ENCODE measurements around the gene AMHR2.
"Not testable (repeated sequence)": the region's sequence is repeated elsewhere in the genome, so short reads cannot be mapped to it uniquely, and the experiment has no call there.

AMHR2 gene

DNA sequence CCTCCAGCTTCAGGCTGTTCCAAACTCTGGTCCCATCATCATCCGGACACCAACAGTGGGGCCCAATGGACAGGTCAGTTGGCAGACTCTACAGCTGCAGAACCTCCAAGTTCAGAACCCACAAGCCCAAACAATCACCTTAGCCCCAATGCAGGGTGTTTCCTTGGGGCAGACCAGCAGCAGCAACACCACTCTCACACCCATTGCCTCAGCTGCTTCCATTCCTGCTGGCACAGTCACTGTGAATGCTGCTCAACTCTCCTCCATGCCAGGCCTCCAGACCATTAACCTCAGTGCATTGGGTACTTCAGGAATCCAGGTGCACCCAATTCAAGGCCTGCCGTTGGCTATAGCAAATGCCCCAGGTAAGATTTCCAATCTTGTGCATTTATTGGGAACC, 40.4 kb upstream of the AMHR2 start:
- no peak overlapping the region for H3K27ac ChIP-seq (ENCODE audit: low read depth, low read length)
- H3K4me3 ChIP-seq (ENCODE audit: low read depth, low read length) = peak overlapping the region; percentile 71
- no peak overlapping the region for H2AFZ ChIP-seq (ENCODE audit: low read length, unreplicated experiment)
- peaks cover 61% of the 10 kb centered on the region for H3K4me1 ChIP-seq (ENCODE audit: control insufficient read depth, insufficient read depth, low read length, unreplicated experiment)
- peaks cover 63% of the 10 kb centered on the region for H3K79me2 ChIP-seq (ENCODE audit: control insufficient read depth, insufficient read depth, low read length, unreplicated experiment)
- H3K36me3 ChIP-seq (ENCODE audit: insufficient read depth, low read length) = peaks cover 17% of the 10 kb centered on the region; the same call in 1 of the 2 replicates
- H3K27me3 ChIP-seq (ENCODE audit: insufficient read depth, low read length) = no peaks in the 10 kb centered on the region

- H2AFZ ChIP-seq (ENCODE audit: low read length, unreplicated experiment); H3K27me3 ChIP-seq (ENCODE audit: insufficient read depth, low read length); H3K27ac ChIP-seq (ENCODE audit: low read depth, low read length): not testable (repeated sequence)
- H3K36me3 ChIP-seq (ENCODE audit: insufficient read depth, low read length) = peaks cover 19% of the 10 kb centered on the region; the same call in 1 of the 2 replicates
- peaks cover 87% of the 10 kb centered on the region for H3K79me2 ChIP-seq (ENCODE audit: control insufficient read depth, insufficient read depth, low read length, unreplicated experiment)
- peak overlapping the region; percentile 67 for H3K4me3 ChIP-seq (ENCODE audit: low read depth, low read length)
- peaks cover 71% of the 10 kb centered on the region for H3K4me1 ChIP-seq (ENCODE audit: control insufficient read depth, insufficient read depth, low read length, unreplicated experiment)
Measured at GRCh38 chr12:53386381-53386780, 37.3 kb upstream of the AMHR2 start.

GRCh38 chr12:53388932-53389331, 34.7 kb upstream of the AMHR2 start:
- Histone ChIP-seq H2AFZ (ENCODE audit: low read length, unreplicated experiment) (no peak overlapping the region), H3K27ac (ENCODE audit: low read depth, low read length) (no peak overlapping the region), H3K79me2 (ENCODE audit: control insufficient read depth, insufficient read depth, low read length, unreplicated experiment) (peaks cover 76% of the 10 kb centered on the region), H3K4me3 (ENCODE audit: low read depth, low read length) (peak overlapping the region; percentile 38; the same call in 1 of the 2 replicates), H3K4me1 (ENCODE audit: control insufficient read depth, insufficient read depth, low read length, unreplicated experiment) (peaks cover 47% of the 10 kb centered on the region), H3K36me3 (ENCODE audit: insufficient read depth, low read length) (0 out of 2 replicates have a peak, but pooled peaks cover 3% of the 10 kb centered on the region), H3K27me3 (ENCODE audit: insufficient read depth, low read length) (no peaks in the 10 kb centered on the region)

DNA sequence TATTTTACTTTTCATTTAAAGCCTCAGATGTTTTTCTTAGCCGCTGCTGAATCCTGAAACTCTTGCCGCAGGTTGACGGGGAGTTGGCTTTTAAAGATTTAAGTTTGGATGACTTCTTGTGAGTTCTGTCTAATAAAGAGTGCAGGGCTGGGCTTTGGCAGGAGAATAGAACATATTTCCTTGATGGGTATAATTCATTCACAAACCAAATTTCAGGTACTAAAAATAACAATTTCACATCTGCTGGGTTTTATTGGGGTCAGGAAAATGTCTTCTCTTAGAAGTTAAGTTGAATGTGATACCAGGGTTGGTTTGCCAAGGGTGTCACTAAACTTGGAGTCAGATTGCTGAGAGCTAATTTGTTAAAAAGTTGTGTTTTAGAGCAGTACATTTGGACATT, 34.0 kb upstream of the AMHR2 start:
- H3K4me1 ChIP-seq (ENCODE audit: control insufficient read depth, insufficient read depth, low read length, unreplicated experiment) = peaks cover 42% of the 10 kb centered on the region
- H3K27ac ChIP-seq (ENCODE audit: low read depth, low read length) = no peak overlapping the region
- no peaks in the 10 kb centered on the region for H3K27me3 ChIP-seq (ENCODE audit: insufficient read depth, low read length)
- no peak overlapping the region for H2AFZ ChIP-seq (ENCODE audit: low read length, unreplicated experiment)
- H3K79me2 ChIP-seq (ENCODE audit: control insufficient read depth, insufficient read depth, low read length, unreplicated experiment) = peaks cover 71% of the 10 kb centered on the region
- H3K36me3 ChIP-seq (ENCODE audit: insufficient read depth, low read length) = 0 out of 2 replicates have a peak, but pooled peaks cover 3% of the 10 kb centered on the region
- no peak overlapping the region for H3K4me3 ChIP-seq (ENCODE audit: low read depth, low read length)

- H3K36me3 ChIP-seq (ENCODE audit: insufficient read depth, low read length) = 0 out of 2 replicates have a peak, but pooled peaks cover 3% of the 10 kb centered on the region
- peaks cover 34% of the 10 kb centered on the region for H3K4me1 ChIP-seq (ENCODE audit: control insufficient read depth, insufficient read depth, low read length, unreplicated experiment)
- no peak overlapping the region for H3K4me3 ChIP-seq (ENCODE audit: low read depth, low read length)
- no peaks in the 10 kb centered on the region for H3K27me3 ChIP-seq (ENCODE audit: insufficient read depth, low read length)
- peaks cover 63% of the 10 kb centered on the region for H3K79me2 ChIP-seq (ENCODE audit: control insufficient read depth, insufficient read depth, low read length, unreplicated experiment)
- no peak overlapping the region for H2AFZ ChIP-seq (ENCODE audit: low read length, unreplicated experiment)
- H3K27ac ChIP-seq (ENCODE audit: low read depth, low read length) = no peak overlapping the region
Measured at GRCh38 chr12:53391724-53392123, 31.9 kb upstream of the AMHR2 start.

DNA sequence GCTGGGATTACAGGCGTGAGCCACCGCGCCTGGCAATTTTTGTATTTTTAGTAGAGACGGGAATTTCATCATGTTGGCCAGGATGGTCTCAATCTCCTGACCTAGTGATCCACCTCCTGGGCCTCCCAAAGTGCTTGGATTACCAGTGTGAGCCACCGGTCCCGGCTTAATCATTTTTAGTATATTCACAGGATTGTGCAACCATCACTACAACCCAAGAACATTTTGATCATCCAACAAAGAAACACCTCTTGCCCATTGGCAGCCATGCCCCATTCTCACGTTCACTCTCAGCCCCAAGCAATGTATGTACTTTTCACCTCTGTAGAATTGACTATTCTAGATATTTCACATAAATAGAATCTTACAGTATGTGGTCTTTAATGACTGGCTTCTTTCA, 23.8 kb upstream of the AMHR2 start:
- peaks cover 6% of the 10 kb centered on the region for H3K36me3 ChIP-seq (ENCODE audit: insufficient read depth, low read length)
- peaks cover 4% of the 10 kb centered on the region for H3K4me1 ChIP-seq (ENCODE audit: control insufficient read depth, insufficient read depth, low read length, unreplicated experiment)
- no peak overlapping the region for H3K27ac ChIP-seq (ENCODE audit: low read depth, low read length)
- H3K4me3 ChIP-seq (ENCODE audit: low read depth, low read length) = no peak overlapping the region
- peaks cover 27% of the 10 kb centered on the region for H3K79me2 ChIP-seq (ENCODE audit: control insufficient read depth, insufficient read depth, low read length, unreplicated experiment)
- H3K27me3 ChIP-seq (ENCODE audit: insufficient read depth, low read length) = no peaks in the 10 kb centered on the region
- no peak overlapping the region for H2AFZ ChIP-seq (ENCODE audit: low read length, unreplicated experiment)

DNA sequence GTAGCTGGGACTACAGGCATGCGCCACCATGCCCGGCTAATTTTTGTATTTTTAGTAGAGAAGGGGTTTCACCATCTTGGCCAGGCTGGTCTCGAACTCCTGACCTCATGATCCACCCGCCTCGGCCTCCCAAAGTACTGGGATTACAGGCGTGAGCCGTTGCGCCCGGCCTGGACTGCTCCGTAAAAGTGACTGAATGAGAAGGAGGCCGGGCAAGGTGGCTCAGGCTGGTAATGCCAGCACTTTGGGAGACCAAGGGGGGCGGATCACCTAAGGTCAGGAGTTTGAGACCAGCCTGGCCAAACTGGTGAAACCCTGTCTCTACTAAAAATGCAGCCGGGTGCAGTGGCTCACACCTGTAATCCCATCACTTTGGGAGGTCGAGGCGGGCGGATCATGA, 21.3 kb upstream of the AMHR2 start:
- H3K79me2 ChIP-seq (ENCODE audit: control insufficient read depth, insufficient read depth, low read length, unreplicated experiment) = peaks cover 17% of the 10 kb centered on the region
- H3K27me3 ChIP-seq (ENCODE audit: insufficient read depth, low read length); H3K4me3 ChIP-seq (ENCODE audit: low read depth, low read length); H3K27ac ChIP-seq (ENCODE audit: low read depth, low read length); H3K4me1 ChIP-seq (ENCODE audit: control insufficient read depth, insufficient read depth, low read length, unreplicated experiment); H2AFZ ChIP-seq (ENCODE audit: low read length, unreplicated experiment): not testable (repeated sequence)
- peaks cover 10% of the 10 kb centered on the region for H3K36me3 ChIP-seq (ENCODE audit: insufficient read depth, low read length)

DNA sequence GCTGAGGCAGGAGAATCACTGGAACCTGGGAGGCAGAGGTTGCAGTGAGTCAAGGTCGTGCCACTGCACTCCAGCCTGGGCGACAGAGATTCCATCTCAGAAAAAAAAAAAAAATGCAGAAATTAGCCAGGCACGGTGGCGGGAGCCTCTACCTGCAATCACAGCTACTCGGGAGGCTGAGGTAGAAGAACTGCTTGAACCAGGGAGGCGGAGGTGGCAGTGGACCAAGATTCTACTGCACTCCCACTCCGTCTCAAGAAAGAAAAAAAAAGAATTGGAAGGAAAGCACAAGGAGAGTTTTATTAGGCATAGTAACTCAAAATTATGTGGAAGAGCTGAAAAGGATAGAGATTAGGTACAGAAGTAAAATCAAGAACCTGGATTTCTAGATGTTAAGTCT, 20.8 kb upstream of the AMHR2 start:
- Histone ChIP-seq H3K4me1 (ENCODE audit: control insufficient read depth, insufficient read depth, low read length, unreplicated experiment) (peaks cover 2% of the 10 kb centered on the region), H2AFZ (ENCODE audit: low read length, unreplicated experiment) (no peak overlapping the region), H3K79me2 (ENCODE audit: control insufficient read depth, insufficient read depth, low read length, unreplicated experiment) (peaks cover 14% of the 10 kb centered on the region), H3K27ac (ENCODE audit: low read depth, low read length) (no peak overlapping the region), H3K27me3 (ENCODE audit: insufficient read depth, low read length) (no peaks in the 10 kb centered on the region), H3K4me3 (ENCODE audit: low read depth, low read length) (no peak overlapping the region), H3K36me3 (ENCODE audit: insufficient read depth, low read length) (peaks cover 10% of the 10 kb centered on the region)

DNA sequence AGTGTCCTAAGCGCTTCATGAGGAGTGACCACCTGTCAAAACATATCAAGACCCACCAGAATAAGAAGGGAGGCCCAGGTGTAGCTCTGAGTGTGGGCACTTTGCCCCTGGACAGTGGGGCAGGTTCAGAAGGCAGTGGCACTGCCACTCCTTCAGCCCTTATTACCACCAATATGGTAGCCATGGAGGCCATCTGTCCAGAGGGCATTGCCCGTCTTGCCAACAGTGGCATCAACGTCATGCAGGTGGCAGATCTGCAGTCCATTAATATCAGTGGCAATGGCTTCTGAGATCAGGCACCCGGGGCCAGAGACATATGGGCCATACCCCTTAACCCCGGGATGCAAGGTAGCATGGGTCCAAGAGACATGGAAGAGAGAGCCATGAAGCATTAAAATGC, 12.7 kb upstream of the AMHR2 start:
- Histone ChIP-seq H2AFZ (ENCODE audit: low read length, unreplicated experiment) (no peak overlapping the region), H3K4me3 (ENCODE audit: low read depth, low read length) (no peak overlapping the region), H3K27me3 (ENCODE audit: insufficient read depth, low read length) (no peaks in the 10 kb centered on the region), H3K79me2 (ENCODE audit: control insufficient read depth, insufficient read depth, low read length, unreplicated experiment) (no peaks in the 10 kb centered on the region), H3K4me1 (ENCODE audit: control insufficient read depth, insufficient read depth, low read length, unreplicated experiment) (peaks cover 34% of the 10 kb centered on the region), H3K36me3 (ENCODE audit: insufficient read depth, low read length) (peaks cover 15% of the 10 kb centered on the region), H3K27ac (ENCODE audit: low read depth, low read length) (no peak overlapping the region)

GRCh38 chr12:53413485-53414204, 10.0 kb upstream of the AMHR2 start:
- H3K27ac ChIP-seq (ENCODE audit: low read depth, low read length) = no peak overlapping the region
- no peaks in the 10 kb centered on the region for H3K79me2 ChIP-seq (ENCODE audit: control insufficient read depth, insufficient read depth, low read length, unreplicated experiment)
- H2AFZ ChIP-seq (ENCODE audit: low read length, unreplicated experiment) = no peak overlapping the region
- peaks cover 11% of the 10 kb centered on the region for H3K36me3 ChIP-seq (ENCODE audit: insufficient read depth, low read length)
- H3K4me3 ChIP-seq (ENCODE audit: low read depth, low read length) = no peak overlapping the region
- H3K27me3 ChIP-seq (ENCODE audit: insufficient read depth, low read length) = no peaks in the 10 kb centered on the region
- H3K4me1 ChIP-seq (ENCODE audit: control insufficient read depth, insufficient read depth, low read length, unreplicated experiment) = peaks cover 34% of the 10 kb centered on the region

GRCh38 chr12:53414756-53415417, 8.8 kb upstream of the AMHR2 start:
- Histone ChIP-seq H3K4me1 (ENCODE audit: control insufficient read depth, insufficient read depth, low read length, unreplicated experiment) (peaks cover 34% of the 10 kb centered on the region), H3K79me2 (ENCODE audit: control insufficient read depth, insufficient read depth, low read length, unreplicated experiment) (no peaks in the 10 kb centered on the region), H3K27ac (ENCODE audit: low read depth, low read length) (no peak overlapping the region), H3K27me3 (ENCODE audit: insufficient read depth, low read length) (no peaks in the 10 kb centered on the region), H2AFZ (ENCODE audit: low read length, unreplicated experiment) (no peak overlapping the region), H3K4me3 (ENCODE audit: low read depth, low read length) (no peak overlapping the region), H3K36me3 (ENCODE audit: insufficient read depth, low read length) (peaks cover 7% of the 10 kb centered on the region)

All from ACC112 (cell line).